Heart right ventricle (tissue), 16 donors: Measurements from ENCODE around the gene CPEB2. TPM values are rescaled to one million over a fixed set of nuclear protein-coding genes. Genes with fewer than 3 reads are reported as not detected.
"Not testable (repeated sequence)": the region's sequence is repeated elsewhere in the genome, so short reads cannot be mapped to it uniquely, and the experiment has no call there.

Experiments
- ATAC-seq, 8 donors: fragments of 200-7000 bp; cut with Tn5 transposase; one replicate each; pipeline ENCODE4 v1.9.1; 2020; ENCODE audit warnings: mild to moderate bottlenecking in 8 of 8, moderate library complexity in 8 of 8, moderate number of reproducible peaks in 1 of 8
- DNase-seq, 2 donors: peaks; one replicate each; pipeline ENCODE4 v3.0.0-alpha.2; 2020
- H3K27ac ChIP-seq, 10 donors: fragments of 200-600 bp; sonication (generic) in 2 of 10; one replicate each; pipeline versions ENCODE4 v1.5.0 to v1.8.0; 2020 to 2022; ENCODE audit warnings: mild to moderate bottlenecking in 3 of 10
- H3K27me3 ChIP-seq, 7 donors: fragments of 200-600 bp; one replicate each; pipeline ENCODE4 v1.8.0; 2021 to 2022; ENCODE audit warnings: mild to moderate bottlenecking in 2 of 7
- H3K36me3 ChIP-seq, 9 donors: fragments of 200-600 bp; sonication (generic) in 1 of 9; one replicate each; pipeline versions ENCODE4 v1.5.0 to v1.8.0; 2020 to 2022; ENCODE audit warnings: mild to moderate bottlenecking in 2 of 9
- H3K4me1 ChIP-seq, 9 donors: fragments of 200-600 bp; sonication (generic) in 1 of 9; one replicate each; pipeline versions ENCODE4 v1.5.0 to v1.8.0; 2020 to 2022; ENCODE audit warnings: mild to moderate bottlenecking in 4 of 9
- H3K4me3 ChIP-seq, 10 donors: fragments of 200-600 bp; sonication (generic) in 2 of 10; one replicate each; pipeline versions ENCODE4 v1.5.0 to v1.8.0; 2020 to 2022; ENCODE audit warnings: mild to moderate bottlenecking in 7 of 10, moderate library complexity in 2 of 10
- H3K9me3 ChIP-seq, 11 donors: fragments of 200-600 bp in 10 of 11; sonication (generic) in 2 of 11; one replicate each; pipeline versions ENCODE4 v1.5.0 to v1.8.0; 2013 to 2022; ENCODE audit warnings: mild to moderate bottlenecking in 2 of 11, control low read depth in 1 of 11, moderate library complexity in 1 of 11
- WGBS, 2 donors: extraction: QIAGEN DNeasy Blood & Tissue Kit; methylation state at CpG; one replicate each; pipeline ENCODE4 v1.1.7; 2013; ENCODE audit warnings: inconsistent platforms in 1 of 2; 5-methylcytosine and 5-hydroxymethylcytosine counted together
- intact Hi-C, 10 donors: fragments of 100-400 bp; cut with DNase I; formaldehyde crosslinking; loops; one replicate each; pipeline versions ENCODE4 v1.11.1 to v1.14.2; 2022
- polyA plus RNA-seq, 2 donors: library from polyadenylated mRNA; stranded (reverse); fragments of 200-250 nt; gene quantifications; one replicate each; pipeline ENCODE4 v1.2.3, GENCODE V29; 2013
- total RNA-seq, 10 donors: library from RNA; stranded (reverse); fragmentation: NEBNext Ultra II Directional in 3 of 10; extraction: Animal tissue kit (Norgen Biotek cat#: 25700) in 3 of 10; gene quantifications; one replicate each; pipeline versions ENCODE4 v1.2.1 to v1.2.4, GENCODE V29; 2021 to 2023
- TF ChIP-seq, protein P1 (sequence below), 9 donors: fragments of 200-600 bp; sonication (generic) in 2 of 9; IDR thresholded peaks; one replicate each; pipeline versions ENCODE4 v1.5.0 to v1.8.0; 2021 to 2022; ENCODE audit warnings: antibody characterized with exemption in 9 of 9, mild to moderate bottlenecking in 5 of 9, moderate library complexity in 1 of 9
- donor health status: Arrhythmogenic right ventricular cardiomyopathy.
- donor health status: ischemic (EF 13 %, LVEDD 7.1; RV severe dilation, severe dysfunction).
- donor health status: healthy with polysubstance abuse.
- donor health status: DM: no; HTN: yes; CAD: no.
- donor health status: DM: no; HTN: no; CAD: no.
- donor health status: ischemic (EF 25% LVEDD 6.9; RV normal size, moderate dysfunction).
- donor health status: ischemic (EF 25% LVEDD 5.7; RV mildly dilated, moderate dysfunction).
- donor health status: healthy.
- donor health status: DM: yes; HTN: yes; CAD: no.
- donor health status: Ischemic cardiomyopathy.
- donor health status: ischemic (EF 35%, LVEDD 5.7; RV mildly dilated, moderate dysfunction).
- donor health status: nonischemic (EF 11% LVEDD 7.7; RV severe dilation, severe dysfunction).
- donor health status: DM: yes; HTN: yes; CAD: no.
- donor health status: PGD.
- donor health status: ischemic (EF 29% LVEDD 5.4; RV normal size, mild dysfunction).
- donor health status: nonischemic (EF 23%, LVEDD 6.1; RV moderate dilation, normal function).

CPEB2 gene
- total and polyA plus RNA-seq, 12 donors = 2.4 to 31.8 (median 21.1) TPM

DNA sequence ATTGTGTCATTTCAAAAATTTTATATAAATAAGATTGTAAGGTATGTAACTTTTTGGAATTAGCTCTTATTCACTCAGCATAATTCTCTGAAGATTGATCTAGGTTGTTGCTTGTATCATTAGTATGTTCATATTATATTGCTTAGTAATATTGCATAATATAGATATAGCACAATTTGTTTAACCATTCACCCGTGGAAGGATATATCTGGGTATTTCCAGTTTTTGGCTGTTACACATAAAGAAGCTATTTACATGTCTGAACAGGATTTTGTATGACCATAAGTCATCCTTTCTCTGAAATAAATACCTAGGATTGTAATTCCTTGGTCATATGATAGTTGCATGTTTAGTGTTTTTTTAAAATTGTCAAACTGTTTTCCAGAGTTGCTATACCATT lies 82.5 kb downstream of the CPEB2 start:
- no peak for ATAC-seq
- TF ChIP-seq, protein P1, sequence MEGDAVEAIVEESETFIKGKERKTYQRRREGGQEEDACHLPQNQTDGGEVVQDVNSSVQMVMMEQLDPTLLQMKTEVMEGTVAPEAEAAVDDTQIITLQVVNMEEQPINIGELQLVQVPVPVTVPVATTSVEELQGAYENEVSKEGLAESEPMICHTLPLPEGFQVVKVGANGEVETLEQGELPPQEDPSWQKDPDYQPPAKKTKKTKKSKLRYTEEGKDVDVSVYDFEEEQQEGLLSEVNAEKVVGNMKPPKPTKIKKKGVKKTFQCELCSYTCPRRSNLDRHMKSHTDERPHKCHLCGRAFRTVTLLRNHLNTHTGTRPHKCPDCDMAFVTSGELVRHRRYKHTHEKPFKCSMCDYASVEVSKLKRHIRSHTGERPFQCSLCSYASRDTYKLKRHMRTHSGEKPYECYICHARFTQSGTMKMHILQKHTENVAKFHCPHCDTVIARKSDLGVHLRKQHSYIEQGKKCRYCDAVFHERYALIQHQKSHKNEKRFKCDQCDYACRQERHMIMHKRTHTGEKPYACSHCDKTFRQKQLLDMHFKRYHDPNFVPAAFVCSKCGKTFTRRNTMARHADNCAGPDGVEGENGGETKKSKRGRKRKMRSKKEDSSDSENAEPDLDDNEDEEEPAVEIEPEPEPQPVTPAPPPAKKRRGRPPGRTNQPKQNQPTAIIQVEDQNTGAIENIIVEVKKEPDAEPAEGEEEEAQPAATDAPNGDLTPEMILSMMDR (IDR thresholded peaks at IDR 0.05) = no peak
- Histone ChIP-seq H3K36me3 (no peaks in the 10 kb centered on the region), H3K9me3 (no peaks in the 10 kb centered on the region), H3K4me3 (no peak overlapping the region), H3K4me1 (no peaks in the 10 kb centered on the region), H3K27ac (no peak overlapping the region), H3K27me3 (no peaks in the 10 kb centered on the region)
- DNase-seq = no peak
- intact Hi-C loops = loop anchor here in 1 of 10 donors (5.0 kb wide), 1 partner anchor 48 kb away; no protein-coding TSS in a partner anchor
- WGBS, 2 donors = 39 to 88% methylated on average over 1 of the region's 1 CpG

- WGBS, 2 donors = 73 to 76% methylated on average over 3 of the region's 3 CpGs
- not testable (repeated sequence) for DNase-seq, H3K4me1 ChIP-seq, ATAC-seq, H3K27ac ChIP-seq, H3K27me3 ChIP-seq, H3K36me3 ChIP-seq, H3K9me3 ChIP-seq, H3K4me3 ChIP-seq
- intact Hi-C loops = loop anchor here in 1 of 10 donors (5.0 kb wide), 1 partner anchor 47 kb away; no protein-coding TSS in a partner anchor
These were observed 83.5 kb downstream of the CPEB2 start for GRCh38 chr4:15085762-15086161.

- ATAC-seq = not testable (repeated sequence)
- intact Hi-C loops = loop anchor here in 1 of 10 donors (5.0 kb wide), 1 partner anchor 46 kb away; no protein-coding TSS in a partner anchor
- 79 to 82% methylated on average over 2 of the region's 2 CpGs for WGBS, 2 donors
These were observed 84.0 kb downstream of the CPEB2 start for GRCh38 chr4:15086259-15086658.

DNA sequence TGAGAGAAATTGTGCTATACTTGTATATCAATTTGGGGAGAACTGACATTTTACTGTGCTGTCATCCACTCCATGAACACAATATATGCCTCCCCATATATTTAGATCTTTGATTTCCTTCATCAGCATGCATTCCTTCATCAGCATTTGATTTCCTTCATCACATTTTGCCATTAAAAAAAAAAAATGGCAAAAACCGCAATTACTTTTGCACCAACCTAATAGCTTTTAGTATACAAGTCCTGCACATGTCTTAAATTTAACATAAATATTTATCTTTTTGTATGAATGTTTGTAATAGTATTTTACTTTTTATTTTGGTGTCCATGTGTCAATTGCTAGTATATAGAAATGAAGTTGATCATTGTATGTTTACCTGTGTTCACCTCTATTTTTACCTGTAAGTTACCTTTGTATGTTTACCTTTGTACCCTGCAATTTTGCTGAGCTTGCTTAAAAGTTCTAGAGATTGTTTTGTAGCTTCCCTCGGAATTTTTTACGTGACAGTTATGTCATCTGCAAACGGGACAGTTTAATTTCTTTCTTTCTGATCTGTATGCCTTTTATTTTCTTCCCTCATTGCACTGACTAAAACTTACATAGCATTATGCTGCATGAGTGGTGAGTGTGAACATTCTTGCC lies 86.2 kb downstream of the CPEB2 start:
- no peak for ATAC-seq
- no peak overlapping the region for H3K4me3 ChIP-seq

More at GRCh38 chr4:15086259-15086658, 84.0 kb downstream of the CPEB2 start:
- not testable (repeated sequence) for H3K36me3 ChIP-seq, H3K9me3 ChIP-seq, H3K27me3 ChIP-seq, DNase-seq, H3K4me1 ChIP-seq, H3K27ac ChIP-seq, H3K4me3 ChIP-seq

DNA sequence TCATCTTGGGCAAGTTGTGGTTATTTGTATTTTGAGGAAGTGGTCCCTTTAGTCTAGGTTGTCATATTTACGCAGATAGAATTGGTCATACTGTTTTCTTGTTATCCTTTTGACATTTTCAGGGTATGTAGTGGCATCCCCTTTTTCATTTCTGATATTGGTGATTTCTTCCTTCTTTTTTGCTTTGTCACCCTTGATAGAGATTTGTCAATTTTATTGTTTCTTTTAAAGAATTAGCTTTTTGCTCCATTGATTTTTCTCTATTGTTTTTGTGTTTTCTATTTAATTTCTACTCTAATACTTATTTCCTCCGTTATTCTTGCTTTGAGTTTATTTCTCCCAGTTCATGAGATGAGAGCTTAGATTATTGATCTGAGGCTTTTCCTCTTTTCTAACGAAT lies 87.7 kb downstream of the CPEB2 start:
- Histone ChIP-seq H3K27ac (no peak overlapping the region), H3K4me3 (no peak overlapping the region), H3K27me3 (no peaks in the 10 kb centered on the region), H3K36me3 (no peaks in the 10 kb centered on the region), H3K9me3 (no peaks in the 10 kb centered on the region), H3K4me1 (no peaks in the 10 kb centered on the region)
- TF ChIP-seq, protein P1 (IDR thresholded peaks at IDR 0.05) = no peak
- WGBS, 2 donors = 96% methylated on average over 3 of the region's 3 CpGs
- ATAC-seq = no peak
- intact Hi-C loops = loop anchor here in 1 of 10 donors (5.0 kb wide), 1 partner anchor 42 kb away; no protein-coding TSS in a partner anchor
- DNase-seq = no peak

More for the DNA sequence above, 86.2 kb downstream of the CPEB2 start:
- H3K9me3 ChIP-seq = no peaks in the 10 kb centered on the region
- H3K36me3 ChIP-seq = no peaks in the 10 kb centered on the region
- no peak for DNase-seq
- H3K27ac ChIP-seq = no peak overlapping the region
- no peaks in the 10 kb centered on the region for H3K27me3 ChIP-seq
- TF ChIP-seq, protein P1 (IDR thresholded peaks at IDR 0.05) = no peak
- intact Hi-C loops = loop anchor here in 1 of 10 donors (5.0 kb wide), 1 partner anchor 44 kb away; no protein-coding TSS in a partner anchor
- no peaks in the 10 kb centered on the region for H3K4me1 ChIP-seq
- WGBS, 2 donors = 89 to 90% methylated on average over 4 of the region's 4 CpGs
